Suprapubic skin (tissue), 3 donors: ENCODE data around the gene FAM32A.

Source experiments
- EP300 ChIP-seq: sonication (generic); formaldehyde crosslinking; IDR thresholded peaks from one replicate; pipeline ENCODE4 v1.6.1; 2017; ENCODE audit warnings: antibody characterized with exemption
- TF ChIP-seq, protein P1 (sequence below), 2 donors: fragments of 200-600 bp in 1 of 2; fragments of 450-650 bp in 1 of 2; sonication (generic) in 1 of 2; IDR thresholded peaks; one replicate each; pipeline ENCODE4 v1.5.1; 2016 to 2019; ENCODE audit warnings: antibody characterized with exemption in 2 of 2, mild to moderate bottlenecking in 1 of 2, moderate library complexity in 1 of 2

DNA sequence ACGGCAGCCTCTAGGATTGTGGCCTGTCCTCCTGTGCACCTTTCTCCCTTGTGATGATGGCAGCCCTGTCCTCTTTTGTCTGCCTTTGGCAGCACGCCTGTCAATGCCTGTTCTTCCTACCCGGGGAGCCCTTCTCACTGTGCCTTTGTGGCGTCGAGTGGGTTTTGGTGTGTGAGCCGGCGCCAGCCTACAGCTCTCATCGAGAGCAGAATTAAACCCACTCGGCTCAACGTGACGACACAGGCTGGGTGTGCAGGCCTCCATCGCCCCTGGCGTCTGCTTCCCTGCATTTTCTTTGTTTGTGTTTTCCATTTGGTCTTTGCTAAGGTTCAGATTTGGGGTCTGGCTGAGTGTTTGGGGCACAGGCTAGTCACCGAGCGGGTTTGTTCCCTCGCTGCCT, 46.9 kb downstream of the FAM32A start:
- TF ChIP-seq, protein P1, sequence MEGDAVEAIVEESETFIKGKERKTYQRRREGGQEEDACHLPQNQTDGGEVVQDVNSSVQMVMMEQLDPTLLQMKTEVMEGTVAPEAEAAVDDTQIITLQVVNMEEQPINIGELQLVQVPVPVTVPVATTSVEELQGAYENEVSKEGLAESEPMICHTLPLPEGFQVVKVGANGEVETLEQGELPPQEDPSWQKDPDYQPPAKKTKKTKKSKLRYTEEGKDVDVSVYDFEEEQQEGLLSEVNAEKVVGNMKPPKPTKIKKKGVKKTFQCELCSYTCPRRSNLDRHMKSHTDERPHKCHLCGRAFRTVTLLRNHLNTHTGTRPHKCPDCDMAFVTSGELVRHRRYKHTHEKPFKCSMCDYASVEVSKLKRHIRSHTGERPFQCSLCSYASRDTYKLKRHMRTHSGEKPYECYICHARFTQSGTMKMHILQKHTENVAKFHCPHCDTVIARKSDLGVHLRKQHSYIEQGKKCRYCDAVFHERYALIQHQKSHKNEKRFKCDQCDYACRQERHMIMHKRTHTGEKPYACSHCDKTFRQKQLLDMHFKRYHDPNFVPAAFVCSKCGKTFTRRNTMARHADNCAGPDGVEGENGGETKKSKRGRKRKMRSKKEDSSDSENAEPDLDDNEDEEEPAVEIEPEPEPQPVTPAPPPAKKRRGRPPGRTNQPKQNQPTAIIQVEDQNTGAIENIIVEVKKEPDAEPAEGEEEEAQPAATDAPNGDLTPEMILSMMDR (IDR thresholded peaks at IDR 0.05) = no peak
- no peak for TF ChIP-seq EP300
